HepG2 (cell line): Measurements from ENCODE around the gene PPDPF. TPM values are rescaled to one million over a fixed set of nuclear protein-coding genes. Genes with fewer than 3 reads are reported as not detected.
A peak's percentile ranks its signal among the peaks of the same experiment; 100 is the strongest.

Source experiments
- MEIS2 ChIP-seq: sonication (generic); formaldehyde crosslinking; IDR thresholded peaks from 2 replicates; pipeline ENCODE4 v1.9.0; 2021; ENCODE audit warnings: mild to moderate bottlenecking, missing genetic modification reagents
- MYC ChIP-seq: sonication (generic); formaldehyde crosslinking; IDR thresholded peaks from 2 replicates; pipeline ENCODE4 v1.9.0; 2021; ENCODE audit warnings: missing genetic modification reagents, borderline replicate concordance
- NCOA2 ChIP-seq: sonication (generic); formaldehyde crosslinking; IDR thresholded peaks from 2 replicates; pipeline ENCODE4 v1.8.0; 2022; ENCODE audit warnings: inconsistent platforms
- NFKB2 ChIP-seq: sonication (generic); formaldehyde crosslinking; IDR thresholded peaks from 2 replicates; pipeline ENCODE4 v1.4.0; 2020; ENCODE audit warnings: missing genetic modification reagents, borderline replicate concordance
- PHF8 ChIP-seq: sonication (generic); formaldehyde crosslinking; IDR thresholded peaks from 2 replicates; pipeline ENCODE4 v1.5.0; 2020; ENCODE audit warnings: missing genetic modification reagents
- RBFOX2 ChIP-seq: fragments of 200-400 bp; formaldehyde crosslinking; IDR thresholded peaks from 2 replicates; pipeline ENCODE4 v1.6.1; 2017; ENCODE audit warnings: low read depth, mild to moderate bottlenecking, low read length
- RFXAP ChIP-seq: sonication (generic); formaldehyde crosslinking; IDR thresholded peaks from 2 replicates; pipeline ENCODE4 v1.4.0; 2020; ENCODE audit warnings: missing genetic modification reagents, borderline replicate concordance
- SSRP1 ChIP-seq: IDR thresholded peaks from 2 replicates; pipeline ENCODE4 v1.6.1; 2016; ENCODE audit warnings: control low read depth
- TAF1 ChIP-seq: sonication (generic); formaldehyde crosslinking; IDR thresholded peaks from 2 replicates; pipeline ENCODE4 v1.4.0; 2020; ENCODE audit warnings: missing genetic modification reagents
- ZFY ChIP-seq: sonication (generic); formaldehyde crosslinking; IDR thresholded peaks from 2 replicates; pipeline ENCODE4 v1.4.0; 2020; ENCODE audit warnings: missing genetic modification reagents
- ZNF142 ChIP-seq: sonication (generic); formaldehyde crosslinking; IDR thresholded peaks from 2 replicates; pipeline ENCODE4 v1.4.0; 2020; ENCODE audit warnings: missing genetic modification reagents
- ZNF777 ChIP-seq: sonication (generic); formaldehyde crosslinking; IDR thresholded peaks from 2 replicates; pipeline ENCODE4 v1.4.0; 2020; ENCODE audit warnings: missing genetic modification reagents
- polyA plus RNA-seq, 8 experiments: library from polyadenylated mRNA; depleted of rRNA in 3 of 8; stranded (reverse) in 7 of 8; unstranded in 1 of 8; fragments of >200 nt; fragmentation: Illumina TruSeq in 4 of 8; extraction: Trizol in 4 of 8; gene quantifications; 2 replicates each; pipeline versions ENCODE4 v1.2.1 to v1.2.3, GENCODE V29; 2011 to 2016; ENCODE audit warnings: low read depth in 4 of 8, missing spikeins in 1 of 8, mixed read lengths in 1 of 8; ENCODE audit not compliant: insufficient read depth in 1 of 8
- total RNA-seq, 5 experiments: library from RNA; depleted of rRNA; stranded (reverse); fragments of >200 nt; fragmentation: Illumina TruSeq; extraction: Trizol; gene quantifications; 2 replicates each; pipeline ENCODE4 v1.2.3, GENCODE V29; 2016; ENCODE audit warnings: low read depth in 1 of 5
- TF ChIP-seq, protein P1 (sequence below): sonication (generic); formaldehyde crosslinking; IDR thresholded peaks from 2 replicates; pipeline ENCODE4 v1.5.0; 2020; ENCODE audit warnings: mild to moderate bottlenecking, missing genetic modification reagents, borderline replicate concordance
- TF ChIP-seq, protein P2 (sequence below): sonication (generic); formaldehyde crosslinking; IDR thresholded peaks from 2 replicates; pipeline ENCODE4 v1.4.0; 2020; ENCODE audit warnings: missing genetic modification reagents
- TF ChIP-seq, protein P3 (sequence below): sonication (generic); formaldehyde crosslinking; IDR thresholded peaks from 2 replicates; pipeline ENCODE4 v1.4.0; 2020; ENCODE audit warnings: missing genetic modification reagents
- TF ChIP-seq, protein P4 (sequence below): sonication (generic); formaldehyde crosslinking; IDR thresholded peaks from 2 replicates; pipeline ENCODE4 v1.5.0; 2020; ENCODE audit warnings: missing genetic modification reagents

The PPDPF gene
- total and polyA plus RNA-seq, 2 of the 13 experiments (the other 11 are each of a cell fraction or from before 2014, with no cell fraction given) = 1.8 to 7.0 TPM

DNA sequence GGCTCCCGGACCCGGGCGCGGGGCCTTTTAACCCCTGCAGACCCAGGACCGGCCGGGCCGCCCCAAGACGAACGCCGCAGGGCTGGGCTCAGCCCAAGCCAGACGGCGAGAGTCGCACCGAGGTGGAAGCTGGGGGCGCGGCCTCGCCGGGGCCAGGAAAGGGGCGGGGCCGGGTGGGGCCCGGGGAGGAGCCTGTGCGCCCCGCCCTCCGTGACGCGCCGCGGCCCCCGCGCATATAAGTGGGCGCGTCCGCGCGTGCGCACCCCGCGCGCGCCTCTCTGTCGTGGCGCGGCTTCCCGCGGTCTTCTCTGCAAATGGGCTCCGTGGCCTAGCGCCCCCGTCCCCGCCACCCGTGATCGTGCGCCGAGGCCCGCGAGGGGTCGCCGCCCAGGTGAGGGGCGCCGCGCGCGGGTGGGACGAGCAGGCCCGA is at the start of gene PPDPF (continued):
- TF ChIP-seq, protein P1, sequence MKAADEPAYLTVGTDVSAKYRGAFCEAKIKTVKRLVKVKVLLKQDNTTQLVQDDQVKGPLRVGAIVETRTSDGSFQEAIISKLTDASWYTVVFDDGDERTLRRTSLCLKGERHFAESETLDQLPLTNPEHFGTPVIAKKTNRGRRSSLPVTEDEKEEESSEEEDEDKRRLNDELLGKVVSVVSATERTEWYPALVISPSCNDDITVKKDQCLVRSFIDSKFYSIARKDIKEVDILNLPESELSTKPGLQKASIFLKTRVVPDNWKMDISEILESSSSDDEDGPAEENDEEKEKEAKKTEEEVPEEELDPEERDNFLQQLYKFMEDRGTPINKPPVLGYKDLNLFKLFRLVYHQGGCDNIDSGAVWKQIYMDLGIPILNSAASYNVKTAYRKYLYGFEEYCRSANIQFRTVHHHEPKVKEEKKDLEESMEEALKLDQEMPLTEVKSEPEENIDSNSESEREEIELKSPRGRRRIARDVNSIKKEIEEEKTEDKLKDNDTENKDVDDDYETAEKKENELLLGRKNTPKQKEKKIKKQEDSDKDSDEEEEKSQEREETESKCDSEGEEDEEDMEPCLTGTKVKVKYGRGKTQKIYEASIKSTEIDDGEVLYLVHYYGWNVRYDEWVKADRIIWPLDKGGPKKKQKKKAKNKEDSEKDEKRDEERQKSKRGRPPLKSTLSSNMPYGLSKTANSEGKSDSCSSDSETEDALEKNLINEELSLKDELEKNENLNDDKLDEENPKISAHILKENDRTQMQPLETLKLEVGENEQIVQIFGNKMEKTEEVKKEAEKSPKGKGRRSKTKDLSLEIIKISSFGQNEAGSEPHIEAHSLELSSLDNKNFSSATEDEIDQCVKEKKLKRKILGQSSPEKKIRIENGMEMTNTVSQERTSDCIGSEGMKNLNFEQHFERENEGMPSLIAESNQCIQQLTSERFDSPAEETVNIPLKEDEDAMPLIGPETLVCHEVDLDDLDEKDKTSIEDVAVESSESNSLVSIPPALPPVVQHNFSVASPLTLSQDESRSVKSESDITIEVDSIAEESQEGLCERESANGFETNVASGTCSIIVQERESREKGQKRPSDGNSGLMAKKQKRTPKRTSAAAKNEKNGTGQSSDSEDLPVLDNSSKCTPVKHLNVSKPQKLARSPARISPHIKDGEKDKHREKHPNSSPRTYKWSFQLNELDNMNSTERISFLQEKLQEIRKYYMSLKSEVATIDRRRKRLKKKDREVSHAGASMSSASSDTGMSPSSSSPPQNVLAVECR = peak; percentile 3; the same call in 1 of the 2 replicates
- TF ChIP-seq SSRP1 (CRISPR knock-in tag) (no peak), RBFOX2 (peak; percentile 71), PHF8 (CRISPR knock-in tag) (peak; percentile 51), TAF1 (CRISPR knock-in tag) (0 out of 2 replicates have a peak, but pooled peaks have one; percentile 17), MEIS2 (CRISPR knock-in tag) (0 out of 2 replicates have a peak, but pooled peaks have one; percentile 10), RFXAP (0 out of 2 replicates have a peak, but pooled peaks have one; percentile 31), NFKB2 (CRISPR knock-in tag) (no peak), ZFY (CRISPR knock-in tag) (peak; percentile 60; the same call in 1 of the 2 replicates), ZNF142 (CRISPR knock-in tag) (0 out of 2 replicates have a peak, but pooled peaks have one; percentile 20), ZNF777 (CRISPR knock-in tag) (peak; percentile 90; the same call in 1 of the 2 replicates), MYC (CRISPR knock-in tag) (0 out of 2 replicates have a peak, but pooled peaks have one; percentile 3), NCOA2 (no peak)
- TF ChIP-seq, protein P2, sequence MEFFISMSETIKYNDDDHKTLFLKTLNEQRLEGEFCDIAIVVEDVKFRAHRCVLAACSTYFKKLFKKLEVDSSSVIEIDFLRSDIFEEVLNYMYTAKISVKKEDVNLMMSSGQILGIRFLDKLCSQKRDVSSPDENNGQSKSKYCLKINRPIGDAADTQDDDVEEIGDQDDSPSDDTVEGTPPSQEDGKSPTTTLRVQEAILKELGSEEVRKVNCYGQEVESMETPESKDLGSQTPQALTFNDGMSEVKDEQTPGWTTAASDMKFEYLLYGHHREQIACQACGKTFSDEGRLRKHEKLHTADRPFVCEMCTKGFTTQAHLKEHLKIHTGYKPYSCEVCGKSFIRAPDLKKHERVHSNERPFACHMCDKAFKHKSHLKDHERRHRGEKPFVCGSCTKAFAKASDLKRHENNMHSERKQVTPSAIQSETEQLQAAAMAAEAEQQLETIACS (CRISPR knock-in tag) = peak; percentile 43; the same call in 1 of the 2 replicates
- TF ChIP-seq, protein P3, sequence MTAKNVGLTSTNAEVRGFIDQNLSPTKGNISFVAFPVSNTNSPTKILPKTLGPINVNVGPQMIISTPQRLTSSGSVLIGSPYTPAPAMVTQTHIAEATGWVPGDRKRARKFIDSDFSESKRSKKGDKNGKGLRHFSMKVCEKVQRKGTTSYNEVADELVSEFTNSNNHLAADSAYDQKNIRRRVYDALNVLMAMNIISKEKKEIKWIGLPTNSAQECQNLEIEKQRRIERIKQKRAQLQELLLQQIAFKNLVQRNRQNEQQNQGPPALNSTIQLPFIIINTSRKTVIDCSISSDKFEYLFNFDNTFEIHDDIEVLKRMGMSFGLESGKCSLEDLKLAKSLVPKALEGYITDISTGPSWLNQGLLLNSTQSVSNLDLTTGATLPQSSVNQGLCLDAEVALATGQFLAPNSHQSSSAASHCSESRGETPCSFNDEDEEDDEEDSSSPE (CRISPR knock-in tag) = peak; percentile 13; the same call in 1 of the 2 replicates
- TF ChIP-seq, protein P4, sequence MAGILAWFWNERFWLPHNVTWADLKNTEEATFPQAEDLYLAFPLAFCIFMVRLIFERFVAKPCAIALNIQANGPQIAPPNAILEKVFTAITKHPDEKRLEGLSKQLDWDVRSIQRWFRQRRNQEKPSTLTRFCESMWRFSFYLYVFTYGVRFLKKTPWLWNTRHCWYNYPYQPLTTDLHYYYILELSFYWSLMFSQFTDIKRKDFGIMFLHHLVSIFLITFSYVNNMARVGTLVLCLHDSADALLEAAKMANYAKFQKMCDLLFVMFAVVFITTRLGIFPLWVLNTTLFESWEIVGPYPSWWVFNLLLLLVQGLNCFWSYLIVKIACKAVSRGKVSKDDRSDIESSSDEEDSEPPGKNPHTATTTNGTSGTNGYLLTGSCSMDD (CRISPR knock-in tag) = no peak
